GM19397 (cell line): ENCODE data around the gene PUSL1.

ENCODE experiments used
- ATAC-seq: cut with Tn5 transposase; IDR thresholded peaks from one replicate; pipeline ENCODE4 v1.9.1; 2021; ENCODE audit warnings: mild to moderate bottlenecking, moderate library complexity; ENCODE audit not compliant: unreplicated experiment

Gene PUSL1, protein sequence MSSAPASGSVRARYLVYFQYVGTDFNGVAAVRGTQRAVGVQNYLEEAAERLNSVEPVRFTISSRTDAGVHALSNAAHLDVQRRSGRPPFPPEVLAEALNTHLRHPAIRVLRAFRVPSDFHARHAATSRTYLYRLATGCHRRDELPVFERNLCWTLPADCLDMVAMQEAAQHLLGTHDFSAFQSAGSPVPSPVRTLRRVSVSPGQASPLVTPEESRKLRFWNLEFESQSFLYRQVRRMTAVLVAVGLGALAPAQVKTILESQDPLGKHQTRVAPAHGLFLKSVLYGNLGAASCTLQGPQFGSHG

GRCh38 chr1:1307923-1308755 is at the start of gene PUSL1, which contains the start of gene ACAP3:
PUSL1 (plus strand) TSS chr1:1308597; CDS start chr1:1308644, 47 bp downstream.
ACAP3 (minus strand) TSS chr1:1307930; CDS start chr1:1307815, 115 bp downstream.
- ATAC-seq, result peak; percentile 59

DNA sequence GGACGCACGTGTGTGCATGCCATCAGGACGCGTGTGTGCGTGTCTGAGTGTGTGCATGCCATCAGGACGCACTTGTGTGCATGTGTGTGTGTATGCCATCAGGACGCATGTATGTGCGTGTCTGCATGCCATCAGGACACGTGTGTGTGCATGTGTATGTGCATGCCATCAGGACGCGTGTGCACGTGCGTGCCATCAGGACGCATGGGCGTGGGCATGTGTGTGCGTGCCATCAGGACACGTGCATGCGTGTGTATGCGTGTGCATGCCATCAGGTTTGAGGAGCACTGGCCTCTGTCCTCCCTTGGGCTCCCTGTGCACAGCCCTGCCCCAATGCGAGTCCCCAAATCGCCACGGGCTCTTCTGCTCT is 49.3 kb upstream of the PUSL1 start:
- ATAC-seq, result no peak

- no peak for ATAC-seq
Observed at GRCh38 chr1:1259540-1259939, 48.9 kb upstream of the PUSL1 start.

- no peak for ATAC-seq
Observed at GRCh38 chr1:1259951-1260600, 48.3 kb upstream of the PUSL1 start.

- ATAC-seq, result no peak
Observed at GRCh38 chr1:1260843-1261560, 47.4 kb upstream of the PUSL1 start.

- ATAC-seq, result no peak
Observed at GRCh38 chr1:1262071-1262470, 46.3 kb upstream of the PUSL1 start.

DNA sequence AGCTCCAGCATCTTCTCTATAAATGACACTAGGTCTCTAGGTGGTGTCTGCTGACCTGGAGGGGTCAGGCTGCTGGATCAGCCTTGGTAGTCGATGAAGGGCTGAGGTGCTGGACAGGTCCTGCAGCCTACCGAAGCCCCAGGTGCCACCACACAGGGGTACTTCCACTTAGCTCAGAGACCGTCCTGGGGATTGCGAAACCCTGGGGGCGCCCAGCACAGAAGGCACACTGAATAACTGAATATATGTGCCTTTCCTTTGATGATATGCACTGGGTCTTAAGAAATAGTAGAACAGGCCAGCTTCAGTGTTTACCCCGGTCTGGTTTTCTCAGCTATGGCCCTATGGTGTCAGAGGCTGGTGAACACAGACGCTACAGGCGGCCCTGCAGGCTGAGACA is 45.6 kb upstream of the PUSL1 start:
- no peak for ATAC-seq

GRCh38 chr1:1264026-1264425 is 44.4 kb upstream of the PUSL1 start:
- ATAC-seq, result no peak

- ATAC-seq, result no peak
Observed at GRCh38 chr1:1264868-1265272, 43.5 kb upstream of the PUSL1 start.

DNA sequence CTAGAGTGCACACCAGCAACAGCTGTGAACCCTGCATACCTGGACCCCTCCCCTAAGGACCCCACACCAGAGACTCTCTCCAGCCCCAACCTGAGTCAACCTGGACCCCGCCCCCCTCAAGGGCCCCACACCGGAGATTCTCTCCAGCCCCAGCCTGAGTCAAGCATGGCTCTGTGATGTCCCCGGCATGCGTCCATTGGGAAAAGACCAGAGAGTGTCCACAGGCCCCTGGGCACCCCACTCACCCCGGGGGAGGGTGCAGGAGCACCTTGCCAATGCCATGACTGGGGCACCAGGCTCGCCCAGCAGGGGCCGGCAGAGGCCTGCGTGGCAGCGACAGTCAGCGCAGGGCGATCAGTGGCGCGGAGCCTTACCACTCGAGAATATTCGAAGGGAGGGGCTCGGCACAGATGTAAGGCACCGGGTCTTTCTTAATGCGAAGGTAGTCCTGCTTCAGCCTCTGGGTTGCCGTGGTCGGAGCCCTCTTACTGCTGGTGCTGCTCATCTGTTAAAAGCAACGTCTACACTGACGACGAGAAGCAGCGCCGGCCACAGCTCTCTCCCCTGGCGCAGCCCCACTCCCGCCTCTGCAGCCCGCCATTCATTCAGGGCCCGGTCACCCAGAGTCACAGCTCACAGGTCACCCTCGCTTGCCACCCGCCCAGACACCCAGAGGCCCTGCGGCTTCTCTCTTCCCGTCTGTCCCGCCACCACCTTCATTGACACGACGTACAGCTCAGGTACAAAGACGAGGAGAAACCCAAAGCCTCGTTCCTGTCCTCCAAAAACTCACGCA is 40.7 kb upstream of the PUSL1 start:
- no peak for ATAC-seq

DNA sequence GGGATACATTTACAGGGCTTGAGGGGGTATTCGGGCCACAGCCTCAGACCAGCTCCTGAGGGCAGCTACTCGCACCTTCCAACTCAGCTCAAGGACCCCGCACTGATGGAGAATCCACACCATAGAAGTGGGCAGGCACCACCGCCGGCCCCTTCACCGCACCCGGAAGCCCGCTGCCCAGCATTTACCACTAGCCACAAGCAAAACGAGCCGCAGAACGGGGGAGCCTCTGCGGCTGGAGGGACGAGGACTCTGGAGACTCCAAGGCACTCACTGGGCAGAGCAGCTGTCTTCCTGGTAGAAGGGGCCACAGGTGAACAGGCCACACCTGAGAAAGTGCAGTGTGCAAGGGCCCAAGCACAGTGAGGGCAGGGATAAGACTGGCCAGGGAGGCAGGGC is 40.1 kb upstream of the PUSL1 start:
- ATAC-seq, result no peak

- ATAC-seq, result no peak
Observed at GRCh38 chr1:1270813-1271212, 37.6 kb upstream of the PUSL1 start.

DNA sequence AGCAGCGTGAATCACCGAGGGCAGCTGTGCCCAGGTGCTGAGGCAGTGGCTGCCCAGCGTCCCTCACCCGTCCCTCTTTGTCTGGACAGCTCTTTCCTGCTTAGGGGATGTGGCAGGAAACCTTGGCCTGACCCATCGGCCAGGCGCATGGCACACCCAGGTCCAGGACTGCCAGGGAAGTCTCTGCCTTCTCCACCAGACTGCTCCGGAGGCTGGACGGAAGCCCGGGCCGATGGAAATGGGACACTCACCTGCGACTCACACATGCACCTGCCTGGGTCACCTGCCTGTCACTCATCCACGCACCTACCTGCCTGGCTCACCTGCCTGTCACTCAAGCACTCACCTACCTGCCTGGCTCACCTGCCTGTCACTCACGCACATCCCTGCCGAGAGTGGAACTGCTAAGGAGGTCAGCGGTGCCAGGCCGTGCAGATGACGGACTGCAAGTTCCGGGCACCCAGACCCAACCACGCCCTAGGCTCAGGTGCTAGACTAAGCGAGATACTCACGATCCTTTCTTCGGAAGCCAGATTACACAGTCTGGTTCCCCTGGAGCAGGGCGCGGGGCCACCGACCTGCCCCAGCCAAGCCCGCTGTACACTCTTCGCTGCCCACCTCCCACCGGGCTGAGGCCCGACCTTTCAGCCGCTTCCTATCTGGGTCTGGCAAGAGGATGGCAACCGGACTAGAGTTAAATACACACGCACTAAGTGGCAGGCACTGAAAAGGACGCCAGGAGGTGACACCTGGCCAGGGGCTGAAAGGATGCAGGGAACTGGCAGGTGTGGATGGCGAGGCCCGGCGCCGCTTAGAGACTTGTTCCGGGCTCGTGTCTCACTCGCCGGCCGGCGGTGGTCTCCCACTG is 35.8 kb upstream of the PUSL1 start:
- ATAC-seq, result no peak

DNA sequence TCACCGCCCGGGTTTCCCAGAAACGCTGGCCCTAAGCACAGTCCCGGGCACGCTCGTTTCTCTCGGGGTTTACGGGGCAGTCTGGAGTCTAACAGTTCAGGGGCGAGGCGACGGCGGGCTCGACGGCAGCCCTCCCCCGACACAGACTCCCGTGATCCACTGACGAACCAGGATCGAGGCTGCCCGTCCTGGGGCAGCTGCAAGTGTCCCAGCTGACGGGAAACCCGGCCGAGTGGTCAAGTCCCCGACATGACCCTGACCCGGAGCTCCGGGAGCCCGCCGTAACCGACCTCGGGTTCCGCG is 35.2 kb upstream of the PUSL1 start:
- ATAC-seq, result peak; percentile 25

DNA sequence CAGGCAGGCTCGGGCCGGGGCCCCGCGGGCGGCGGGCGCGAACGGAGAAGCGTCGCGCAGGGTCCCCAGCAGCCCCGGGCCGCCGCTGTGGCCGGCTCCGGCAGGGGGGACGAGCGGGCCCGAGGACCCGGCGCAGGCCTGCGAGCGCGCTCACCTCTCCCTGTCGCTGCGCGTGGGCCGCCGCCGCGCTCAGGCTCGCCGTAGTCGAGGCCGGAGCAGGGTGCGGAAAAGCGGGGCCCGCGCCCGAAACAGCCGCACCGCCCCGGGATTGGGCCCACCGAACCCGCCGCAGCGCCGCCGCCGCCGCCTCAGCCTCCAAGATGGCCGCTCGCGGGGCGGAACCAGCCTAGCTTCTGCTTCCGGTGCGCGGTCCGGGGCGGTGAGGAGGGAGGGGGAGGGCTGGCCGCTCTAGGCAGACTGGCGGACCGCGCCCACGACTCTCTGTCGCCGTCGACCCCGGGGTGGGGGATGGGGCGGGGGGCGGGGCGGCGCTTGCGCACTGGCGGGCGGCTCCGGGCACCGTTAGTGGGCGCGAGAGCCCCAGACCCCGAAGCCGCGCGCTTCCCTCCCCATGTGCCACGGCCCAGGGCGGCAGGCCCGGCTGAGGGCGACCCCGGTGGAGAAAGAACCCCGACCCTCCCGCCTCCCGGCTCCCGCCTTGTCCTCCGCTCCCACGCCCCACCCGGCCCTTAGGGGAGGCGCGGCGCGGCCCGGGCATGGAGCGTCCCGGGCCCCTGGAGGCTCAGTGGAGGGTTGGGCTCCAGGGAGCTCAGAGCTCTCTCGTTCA is 34.7 kb upstream of the PUSL1 start, which contains the start of gene UBE2J2:
Gene UBE2J2 (minus strand): TSS at position 343 of the 787 bp plus-strand sequence. CDS start 5,862 bp downstream, outside the sequence.
- ATAC-seq, result peak; percentile 84

DNA sequence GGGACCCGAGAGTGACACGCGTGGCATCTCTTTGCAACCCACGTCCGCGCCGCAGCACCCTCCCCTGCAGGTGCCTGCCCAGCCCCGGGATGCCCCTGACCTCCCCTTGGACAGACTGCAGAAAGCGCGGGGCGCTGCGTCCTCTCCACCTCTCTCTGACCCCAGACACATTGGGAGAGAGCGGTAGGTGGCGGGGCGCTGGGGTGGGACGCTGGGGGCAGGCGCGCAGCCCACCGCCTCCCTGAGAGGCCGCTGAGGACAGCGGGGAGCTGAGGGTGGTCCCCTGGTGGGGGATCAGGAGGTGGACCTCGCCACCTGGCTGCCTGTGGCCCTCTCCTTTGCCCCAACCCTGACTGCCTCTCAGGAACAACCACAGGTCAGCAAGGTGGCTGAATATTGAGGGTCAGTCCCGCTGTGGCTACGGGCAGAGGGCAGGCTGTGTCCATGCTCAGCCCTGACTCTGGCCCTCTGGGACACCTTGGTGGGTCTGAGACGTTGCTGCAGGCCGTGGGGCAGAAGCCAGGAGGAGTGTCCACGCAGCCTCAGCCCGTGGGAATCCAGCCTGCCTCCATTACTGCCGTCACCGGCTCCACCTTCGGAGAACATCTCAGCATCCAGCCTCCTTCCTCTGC is 34.0 kb upstream of the PUSL1 start:
- no peak for ATAC-seq

GRCh38 chr1:1274931-1275431 is 33.4 kb upstream of the PUSL1 start:
- no peak for ATAC-seq

DNA sequence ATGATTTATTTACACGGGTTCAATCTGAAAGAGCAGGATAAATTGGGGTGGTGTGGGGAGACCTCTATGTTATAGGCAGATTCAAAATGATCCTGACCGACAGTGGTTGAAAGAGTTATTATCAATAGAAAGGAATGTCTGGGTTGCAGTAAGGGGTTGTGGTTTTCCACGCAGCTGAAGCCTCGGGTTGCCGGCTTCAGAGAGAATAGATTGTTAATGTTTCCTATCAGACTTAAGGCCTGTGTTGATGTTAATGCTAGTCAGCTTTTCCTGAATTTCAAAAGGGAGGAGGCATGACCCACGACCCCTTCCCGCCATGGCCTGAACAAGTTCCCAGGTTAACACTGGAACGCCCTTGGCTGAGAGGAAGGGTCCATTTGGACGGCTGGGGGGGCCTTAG is 32.6 kb upstream of the PUSL1 start:
- ATAC-seq, result no peak
